ENCODE measurements around the gene FBN3.

Gene FBN3

GRCh38 chr19:8087876-8088275, 61.5 kb downstream of the FBN3 start:
- DNase-seq: no peak

GRCh38 chr19:8086849-8087248, 62.5 kb downstream of the FBN3 start:
- DNase-seq: no peak

GRCh38 chr19:8085598-8086408, 63.6 kb downstream of the FBN3 start:
- DNase-seq: no peak

- no peak for DNase-seq
Observed at GRCh38 chr19:8084152-8084551, 65.2 kb downstream of the FBN3 start.

GRCh38 chr19:8083141-8083540, 66.3 kb downstream of the FBN3 start:
- DNase-seq: no peak

- DNase-seq: no peak
Observed at GRCh38 chr19:8081569-8082550, 67.5 kb downstream of the FBN3 start.

GRCh38 chr19:8080832-8081231, 68.6 kb downstream of the FBN3 start:
- DNase-seq: no peak

GRCh38 chr19:8079988-8080387, 69.4 kb downstream of the FBN3 start:
- no peak for DNase-seq

- no peak for DNase-seq
Observed at GRCh38 chr19:8075158-8076074, 74.0 kb downstream of the FBN3 start.

GRCh38 chr19:8074501-8074900, 74.9 kb downstream of the FBN3 start:
- no peak for DNase-seq

- no peak for DNase-seq
Observed at GRCh38 chr19:8071912-8072311, 77.5 kb downstream of the FBN3 start.

GRCh38 chr19:8069096-8069973, 80.1 kb downstream of the FBN3 start:
- no peak for DNase-seq

GRCh38 chr19:8065875-8066261, 83.5 kb downstream of the FBN3 start:
- no peak for DNase-seq

GRCh38 chr19:8064911-8065874, 84.2 kb downstream of the FBN3 start:
- DNase-seq: no peak

GRCh38 chr19:8057545-8058270, 91.7 kb downstream of the FBN3 start:
- DNase-seq: no peak

GRCh38 chr19:8056533-8056932, 92.9 kb downstream of the FBN3 start:
- no peak for DNase-seq

- no peak for DNase-seq
Observed at GRCh38 chr19:8054169-8054568, 95.2 kb downstream of the FBN3 start.

GRCh38 chr19:8052464-8052859, 96.9 kb downstream of the FBN3 start, which contains the start of gene CCL25:
Gene CCL25 (plus strand): TSS chr19:8052760. CDS start chr19:8053050, 290 bp downstream.
- DNase-seq: no peak

- DNase-seq: peak; percentile 84
Observed at GRCh38 chr19:8050274-8051096, 98.9 kb downstream of the FBN3 start.
